ENCODE results near the gene SEPTIN10.

GRCh38 chr2:109497911-109498870 lies 115.6 kb downstream of the SEPTIN10 start:
- TF ChIP-seq POLR2AphosphoS5 (IDR thresholded peaks at IDR 0.05) (no peak), CTCF (IDR thresholded peaks at IDR 0.05) (no peak)
